ENCODE results near the gene MICAL1.
A peak's percentile ranks its signal among the peaks of the same experiment; 100 is the strongest.

The MICAL1 gene

DNA sequence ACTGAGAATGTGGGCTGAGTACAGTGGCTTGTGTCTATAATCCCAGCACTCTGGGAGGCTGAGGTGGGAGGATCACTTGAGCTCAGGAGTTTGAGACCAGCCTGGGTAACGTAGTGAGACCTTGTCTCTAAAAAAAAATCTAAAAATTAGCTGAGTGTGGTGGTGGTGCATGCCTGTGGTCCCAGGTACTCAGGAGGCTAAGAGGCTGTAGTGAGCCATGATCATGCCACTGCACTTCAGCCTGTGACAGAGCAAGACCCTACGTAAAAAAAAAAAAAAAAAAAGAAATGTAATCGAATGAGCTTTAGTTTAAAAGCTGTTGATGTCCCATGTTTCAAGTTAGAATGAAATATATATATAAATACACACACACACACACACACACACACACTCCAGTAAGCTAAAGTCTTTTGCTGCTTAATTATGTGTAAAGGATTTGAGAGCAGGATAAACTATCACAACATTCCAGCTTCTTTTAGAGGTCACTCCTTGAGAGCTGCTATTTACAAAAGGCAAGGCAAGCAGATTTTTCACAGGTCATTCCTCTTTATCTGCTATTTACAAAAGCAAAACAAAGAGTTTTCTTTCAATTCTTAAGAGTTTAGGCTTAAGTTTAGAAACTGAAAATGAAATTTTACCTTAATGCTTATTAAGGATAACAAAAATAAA, 4.7 kb upstream of the MICAL1 start:
- no peak overlapping the region for H3K27ac ChIP-seq (ENCODE audit: low read depth, low read length)
- no peak overlapping the region for H3K4me3 ChIP-seq (ENCODE audit: low read depth, low read length)
- peaks cover 18% of the 10 kb centered on the region for H3K4me1 ChIP-seq (ENCODE audit: control insufficient read depth, insufficient read depth, low read length)
- no peaks in the 10 kb centered on the region for H3K27me3 ChIP-seq (ENCODE audit: control insufficient read depth, insufficient read depth, low read length)
- no peak overlapping the region for H3K9ac ChIP-seq (ENCODE audit: low read depth, low read length)
- peaks cover 45% of the 10 kb centered on the region for H3K36me3 ChIP-seq (ENCODE audit: control insufficient read depth, insufficient read depth, low read length)
- no peaks in the 10 kb centered on the region for H3K9me3 ChIP-seq (ENCODE audit: control insufficient read depth, insufficient read depth, low read length)

DNA sequence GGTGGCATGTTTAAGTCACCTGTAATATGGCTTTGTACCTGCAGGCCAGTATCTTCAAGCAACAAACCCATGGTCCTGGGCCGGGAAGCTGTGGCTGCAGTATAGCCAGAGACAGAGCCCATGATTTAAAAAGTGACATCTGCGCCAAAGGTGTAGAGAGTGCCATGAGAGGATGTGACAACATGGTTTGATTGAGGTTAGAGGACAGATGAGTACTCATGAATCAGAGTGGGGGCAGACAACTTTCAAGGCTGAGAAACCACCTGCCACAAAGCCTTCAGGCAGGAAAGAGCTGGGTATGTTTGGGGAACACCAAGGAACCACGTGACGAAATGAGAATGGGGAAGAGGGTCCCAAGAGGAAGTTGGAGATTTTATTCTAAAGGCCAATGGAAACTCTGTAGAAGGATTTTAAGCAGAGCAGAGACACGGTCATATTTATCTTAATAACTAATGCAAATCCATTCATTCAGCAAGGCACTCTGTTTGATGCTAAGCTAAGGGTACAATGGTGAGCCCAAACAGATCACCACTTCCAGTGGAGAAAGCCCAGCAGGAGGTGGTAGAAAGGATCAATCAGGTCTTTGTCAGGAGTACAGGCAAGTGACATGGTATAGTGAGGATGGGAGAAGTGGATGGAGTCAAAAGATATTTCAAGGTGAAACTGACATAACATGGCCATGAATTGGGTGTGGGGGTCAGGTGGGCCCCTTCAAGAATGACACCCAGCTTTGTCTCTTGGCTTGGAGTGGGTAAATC, 3.4 kb upstream of the MICAL1 start:
- Histone ChIP-seq H3K4me3 (ENCODE audit: low read depth, low read length) (no peak overlapping the region), H3K27ac (ENCODE audit: low read depth, low read length) (no peak overlapping the region), H3K4me1 (ENCODE audit: control insufficient read depth, insufficient read depth, low read length) (peaks cover 25% of the 10 kb centered on the region), H3K27me3 (ENCODE audit: control insufficient read depth, insufficient read depth, low read length) (no peaks in the 10 kb centered on the region), H3K36me3 (ENCODE audit: control insufficient read depth, insufficient read depth, low read length) (peaks cover 32% of the 10 kb centered on the region), H3K9ac (ENCODE audit: low read depth, low read length) (no peak overlapping the region), H3K9me3 (ENCODE audit: control insufficient read depth, insufficient read depth, low read length) (no peaks in the 10 kb centered on the region)

DNA sequence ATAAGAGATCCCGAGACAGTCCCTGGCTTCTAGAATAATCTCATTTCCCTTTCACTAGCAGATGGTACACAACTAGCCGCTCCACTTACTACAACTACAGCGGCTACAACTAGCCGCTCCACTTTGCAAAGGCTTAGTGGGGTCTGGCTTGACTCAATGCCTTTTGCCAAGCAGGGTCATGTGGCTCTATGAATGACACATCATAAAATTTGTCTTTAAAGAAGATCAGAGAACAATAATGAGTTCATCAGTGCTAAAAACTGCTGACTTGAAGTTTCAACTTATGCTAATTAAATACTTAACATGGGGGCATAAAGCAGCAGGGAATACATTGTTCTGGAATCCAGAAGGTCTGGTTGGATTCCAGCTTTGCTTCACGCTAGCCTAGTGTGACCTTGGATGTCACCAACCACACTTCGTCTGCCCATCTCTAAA, 2.0 kb upstream of the MICAL1 start:
- Histone ChIP-seq H3K4me3 (ENCODE audit: low read depth, low read length) (no peak overlapping the region), H3K36me3 (ENCODE audit: control insufficient read depth, insufficient read depth, low read length) (peaks cover 28% of the 10 kb centered on the region), H3K4me1 (ENCODE audit: control insufficient read depth, insufficient read depth, low read length) (peaks cover 26% of the 10 kb centered on the region), H3K9me3 (ENCODE audit: control insufficient read depth, insufficient read depth, low read length) (no peaks in the 10 kb centered on the region), H3K27ac (ENCODE audit: low read depth, low read length) (no peak overlapping the region), H3K27me3 (ENCODE audit: control insufficient read depth, insufficient read depth, low read length) (no peaks in the 10 kb centered on the region), H3K9ac (ENCODE audit: low read depth, low read length) (no peak overlapping the region)

DNA sequence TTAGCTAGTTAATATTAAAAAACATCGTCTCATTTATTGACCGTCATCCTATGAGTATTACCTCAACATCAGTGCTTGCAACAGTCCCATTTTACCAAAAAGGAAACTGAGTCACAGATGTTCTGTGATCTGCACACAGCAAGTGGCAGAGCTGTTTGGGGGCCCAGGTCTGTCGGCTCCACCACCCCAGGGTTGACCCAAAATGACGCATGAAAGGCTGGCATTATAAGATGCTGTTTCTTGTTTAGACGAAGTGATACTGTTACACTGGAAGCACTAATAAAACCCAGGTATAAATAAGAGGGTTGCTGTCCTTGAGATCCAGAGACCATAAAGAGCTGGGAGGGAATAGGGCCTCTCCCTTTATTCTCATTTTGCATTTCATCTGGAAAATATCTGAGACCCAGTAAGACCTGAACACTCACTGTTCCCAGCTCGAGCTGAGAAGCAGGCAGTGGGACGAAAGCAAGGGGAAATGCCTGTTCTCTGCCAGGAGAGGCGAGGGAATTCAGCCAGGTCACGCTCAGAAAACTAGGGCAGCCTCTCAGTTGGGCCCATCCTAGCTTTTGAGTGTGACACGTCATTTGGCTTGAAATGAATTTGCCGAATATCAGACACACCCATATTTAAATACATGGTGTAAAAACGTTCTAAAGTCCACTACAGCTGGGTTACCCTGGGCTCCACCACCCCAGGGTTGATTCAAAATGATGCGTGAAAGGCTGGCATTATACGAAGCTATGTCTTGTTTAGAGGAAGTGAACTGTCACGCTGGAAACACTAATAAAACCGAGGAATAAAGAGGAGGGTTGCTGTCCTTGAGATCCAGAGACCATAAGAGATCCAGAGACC, 1.4 kb upstream of the MICAL1 start:
- no peak overlapping the region for H3K27ac ChIP-seq (ENCODE audit: low read depth, low read length)
- H3K4me1 ChIP-seq (ENCODE audit: control insufficient read depth, insufficient read depth, low read length), result peaks cover 26% of the 10 kb centered on the region
- H3K36me3 ChIP-seq (ENCODE audit: control insufficient read depth, insufficient read depth, low read length), result peaks cover 28% of the 10 kb centered on the region
- H3K9me3 ChIP-seq (ENCODE audit: control insufficient read depth, insufficient read depth, low read length), result no peaks in the 10 kb centered on the region
- no peaks in the 10 kb centered on the region for H3K27me3 ChIP-seq (ENCODE audit: control insufficient read depth, insufficient read depth, low read length)
- no peak overlapping the region for H3K9ac ChIP-seq (ENCODE audit: low read depth, low read length)
- H3K4me3 ChIP-seq (ENCODE audit: low read depth, low read length), result peak overlapping the region; percentile 94

DNA sequence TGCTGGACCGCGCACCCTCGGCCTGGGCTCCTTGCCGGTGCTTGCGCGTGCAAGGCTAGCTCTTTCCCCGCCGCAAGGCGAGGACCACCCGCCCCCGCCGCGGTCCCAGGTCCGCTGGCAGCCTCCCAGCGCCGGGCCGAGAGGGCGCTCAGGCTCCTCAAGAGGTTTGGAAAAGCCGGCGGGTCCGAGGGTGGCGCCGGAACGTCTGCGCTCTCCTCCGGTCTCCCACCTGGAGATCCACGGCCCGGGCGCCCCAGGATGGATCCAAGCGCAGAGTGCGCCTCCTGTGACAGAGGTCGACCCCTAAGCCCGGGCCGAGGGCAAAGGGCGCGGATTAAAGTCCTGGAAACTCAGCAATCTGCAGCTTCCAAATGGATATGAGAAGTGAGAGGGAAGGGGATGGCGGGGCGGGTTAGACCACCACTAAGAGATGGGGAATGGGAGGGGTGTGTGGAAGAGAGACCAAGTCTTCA, 575 bp upstream of the MICAL1 start:
- Histone ChIP-seq H3K27ac (ENCODE audit: low read depth, low read length) (peak overlapping the region; percentile 40), H3K9me3 (ENCODE audit: control insufficient read depth, insufficient read depth, low read length) (no peaks in the 10 kb centered on the region), H3K4me3 (ENCODE audit: low read depth, low read length) (peak overlapping the region; percentile 94), H3K27me3 (ENCODE audit: control insufficient read depth, insufficient read depth, low read length) (no peaks in the 10 kb centered on the region), H3K4me1 (ENCODE audit: control insufficient read depth, insufficient read depth, low read length) (peaks cover 26% of the 10 kb centered on the region), H3K36me3 (ENCODE audit: control insufficient read depth, insufficient read depth, low read length) (peaks cover 27% of the 10 kb centered on the region), H3K9ac (ENCODE audit: low read depth, low read length) (peak overlapping the region; percentile 8; the same call in 1 of the 2 replicates)

DNA sequence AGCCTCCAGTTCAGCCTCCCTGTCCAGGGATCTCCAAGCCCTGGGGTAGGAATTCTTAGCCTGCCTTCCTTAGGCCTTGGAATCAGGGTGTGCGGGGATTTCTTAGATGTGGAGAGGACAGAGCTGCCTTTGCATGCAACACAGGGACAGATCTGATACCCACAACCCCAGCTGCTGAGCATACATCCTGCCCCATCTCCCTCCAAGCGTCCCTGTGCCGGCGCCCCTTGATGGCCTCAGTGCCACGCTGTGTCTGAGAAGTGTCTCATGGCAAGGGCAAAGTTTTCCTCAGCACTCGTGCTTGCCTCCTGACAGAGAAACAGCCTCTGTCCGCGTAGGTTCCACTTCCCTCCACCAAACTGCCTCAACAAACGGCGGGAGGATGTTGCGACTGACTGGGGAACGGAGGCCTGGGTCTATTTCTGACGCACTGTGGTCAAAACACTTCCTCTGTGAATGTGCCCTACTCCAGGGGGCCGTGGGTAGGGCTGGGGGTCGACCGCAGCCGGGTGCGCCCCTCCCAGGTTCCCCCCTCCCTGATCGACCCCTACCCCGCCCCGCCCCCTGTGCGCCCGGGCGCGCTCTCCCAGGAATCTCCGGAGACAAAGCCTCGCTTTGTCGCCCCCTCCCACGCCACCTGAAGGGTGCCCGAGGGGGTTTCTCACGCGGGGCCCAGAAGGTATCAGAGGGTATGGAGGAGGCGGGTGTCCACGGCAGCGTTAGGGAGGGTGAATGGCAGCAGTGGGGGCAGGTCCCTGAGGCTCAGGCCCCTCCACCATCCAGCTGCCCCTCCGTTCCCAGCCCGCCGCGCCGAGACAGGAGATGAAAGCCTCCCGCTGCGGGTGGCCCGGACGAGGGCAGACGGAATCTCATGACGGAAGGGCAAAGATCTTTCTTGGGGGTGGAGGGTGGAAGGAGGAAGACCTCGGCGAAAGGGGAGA, 806 bp downstream of the MICAL1 start:
- peak overlapping the region; percentile 60 for H3K9ac ChIP-seq (ENCODE audit: low read depth, low read length)
- no peaks in the 10 kb centered on the region for H3K9me3 ChIP-seq (ENCODE audit: control insufficient read depth, insufficient read depth, low read length)
- H3K36me3 ChIP-seq (ENCODE audit: control insufficient read depth, insufficient read depth, low read length), result peaks cover 33% of the 10 kb centered on the region
- H3K4me3 ChIP-seq (ENCODE audit: low read depth, low read length), result peak overlapping the region; percentile 94
- peaks cover 26% of the 10 kb centered on the region for H3K4me1 ChIP-seq (ENCODE audit: control insufficient read depth, insufficient read depth, low read length)
- peak overlapping the region; percentile 76 for H3K27ac ChIP-seq (ENCODE audit: low read depth, low read length)
- H3K27me3 ChIP-seq (ENCODE audit: control insufficient read depth, insufficient read depth, low read length), result no peaks in the 10 kb centered on the region

DNA sequence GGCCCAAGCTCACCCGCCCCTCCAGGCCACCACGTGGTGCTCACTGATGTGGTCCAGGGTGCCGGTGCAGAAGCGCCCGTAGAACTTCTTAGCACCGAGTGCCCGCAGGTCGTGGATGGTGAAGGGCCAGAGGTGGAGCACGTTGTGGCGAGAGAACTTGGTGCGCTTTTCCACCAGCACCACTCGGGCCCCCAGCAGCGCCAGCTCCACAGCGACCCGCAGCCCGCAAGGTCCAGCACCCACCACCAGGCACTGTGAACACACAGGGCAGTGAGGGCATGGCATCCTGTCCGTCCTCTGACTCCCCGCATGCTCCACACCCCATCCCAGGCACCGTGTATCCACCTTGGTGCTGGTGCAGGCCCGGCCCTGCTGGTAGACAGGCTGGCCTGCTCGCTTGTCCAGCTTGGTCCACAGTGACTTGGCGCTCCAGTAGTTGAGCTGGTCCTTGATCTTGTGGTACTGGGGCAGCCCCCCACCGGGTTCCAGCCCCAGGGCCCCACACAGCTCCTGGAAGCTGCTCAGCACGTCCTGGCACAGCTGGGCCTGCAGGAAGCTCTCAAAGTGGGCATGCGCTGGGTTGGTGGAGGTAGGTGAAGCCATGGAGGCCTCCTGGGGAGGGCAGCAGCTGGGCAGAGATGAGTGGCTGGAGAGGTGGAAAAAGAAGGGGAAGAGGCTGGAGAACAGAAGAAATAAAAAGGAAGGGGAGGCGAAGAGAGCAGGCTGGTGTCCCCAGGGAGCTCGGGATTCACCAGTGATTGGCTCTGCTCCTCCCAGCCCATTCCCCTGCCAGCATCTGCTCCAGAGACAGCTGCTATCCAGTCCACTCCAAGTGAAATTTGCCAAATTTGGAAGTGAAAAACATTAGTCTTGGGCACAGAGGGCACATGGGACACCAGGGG, 1.7 kb downstream of the MICAL1 start:
- H3K9ac ChIP-seq (ENCODE audit: low read depth, low read length), result no peak overlapping the region
- H3K4me3 ChIP-seq (ENCODE audit: low read depth, low read length), result peak overlapping the region; percentile 94; the same call in 1 of the 2 replicates

DNA sequence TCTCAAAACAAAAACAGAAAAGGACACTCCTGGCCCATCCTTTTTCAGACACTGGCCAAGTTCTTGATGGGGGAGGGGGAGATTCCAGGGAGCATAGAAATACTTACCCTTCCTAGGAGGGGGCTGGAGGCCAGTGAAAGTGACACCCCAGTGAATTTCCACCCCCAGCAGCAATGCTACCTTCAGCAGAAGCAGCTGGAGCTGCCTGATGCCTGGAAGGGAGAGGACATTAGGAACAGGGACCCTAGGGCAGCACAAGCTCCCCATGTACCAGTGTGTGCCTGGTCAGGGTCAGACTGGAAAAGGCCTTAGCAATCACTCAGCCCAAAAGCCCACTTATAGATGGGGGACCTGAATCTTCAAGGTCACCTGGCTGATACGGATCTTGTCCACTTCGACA, 2.4 kb downstream of the MICAL1 start:
- H3K36me3 ChIP-seq (ENCODE audit: control insufficient read depth, insufficient read depth, low read length), result peaks cover 42% of the 10 kb centered on the region

More for the DNA sequence above, 1.7 kb downstream of the MICAL1 start:
- Histone ChIP-seq H3K36me3 (ENCODE audit: control insufficient read depth, insufficient read depth, low read length) (peaks cover 35% of the 10 kb centered on the region), H3K27me3 (ENCODE audit: control insufficient read depth, insufficient read depth, low read length) (no peaks in the 10 kb centered on the region), H3K4me1 (ENCODE audit: control insufficient read depth, insufficient read depth, low read length) (peaks cover 26% of the 10 kb centered on the region), H3K27ac (ENCODE audit: low read depth, low read length) (no peak overlapping the region), H3K9me3 (ENCODE audit: control insufficient read depth, insufficient read depth, low read length) (no peaks in the 10 kb centered on the region)

DNA sequence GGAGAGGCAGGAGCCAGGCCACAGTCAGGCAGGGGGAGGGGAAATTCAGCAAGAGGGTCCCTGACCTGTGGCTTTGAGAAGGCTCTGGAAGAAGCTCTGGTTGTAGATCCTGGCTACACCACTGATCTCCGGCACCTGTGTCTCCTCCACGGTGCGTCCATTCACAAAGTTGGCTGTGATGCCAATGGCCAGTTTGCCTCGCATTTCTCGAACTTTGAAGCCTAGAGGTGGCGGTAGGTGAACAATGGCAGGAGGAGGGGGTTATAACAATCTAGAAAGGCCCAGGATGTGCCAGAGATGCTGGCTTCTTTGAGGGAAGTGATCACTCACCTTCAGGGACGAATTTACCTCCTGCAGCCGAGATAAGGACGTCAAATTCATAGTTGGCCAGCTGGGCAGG, 3.4 kb downstream of the MICAL1 start:
- no peaks in the 10 kb centered on the region for H3K9me3 ChIP-seq (ENCODE audit: control insufficient read depth, insufficient read depth, low read length)
- no peak overlapping the region for H3K27ac ChIP-seq (ENCODE audit: low read depth, low read length)
- no peak overlapping the region for H3K9ac ChIP-seq (ENCODE audit: low read depth, low read length)
- peaks cover 16% of the 10 kb centered on the region for H3K4me1 ChIP-seq (ENCODE audit: control insufficient read depth, insufficient read depth, low read length)
- no peak overlapping the region for H3K4me3 ChIP-seq (ENCODE audit: low read depth, low read length)
- no peaks in the 10 kb centered on the region for H3K27me3 ChIP-seq (ENCODE audit: control insufficient read depth, insufficient read depth, low read length)
- peaks cover 44% of the 10 kb centered on the region for H3K36me3 ChIP-seq (ENCODE audit: control insufficient read depth, insufficient read depth, low read length)

More for the DNA sequence above, 2.4 kb downstream of the MICAL1 start:
- Histone ChIP-seq H3K4me1 (ENCODE audit: control insufficient read depth, insufficient read depth, low read length) (peaks cover 26% of the 10 kb centered on the region), H3K9ac (ENCODE audit: low read depth, low read length) (no peak overlapping the region), H3K27me3 (ENCODE audit: control insufficient read depth, insufficient read depth, low read length) (no peaks in the 10 kb centered on the region), H3K27ac (ENCODE audit: low read depth, low read length) (no peak overlapping the region), H3K9me3 (ENCODE audit: control insufficient read depth, insufficient read depth, low read length) (no peaks in the 10 kb centered on the region), H3K4me3 (ENCODE audit: low read depth, low read length) (no peak overlapping the region)

All from HUES48 (cell line).